Activated T-cell treated with anti-CD3 and anti-CD28 coated beads, Interleukin-2, amount 50 U/mL, for 4 hours (primary cell): ENCODE results near the gene INPP4B. TPM values are rescaled to one million over a fixed set of nuclear protein-coding genes. Genes with fewer than 3 reads are reported as not detected.

Source experiments
- ATAC-seq, 2 donors: fragments of 200-7000 bp; cut with Tn5 transposase; one replicate each; pipeline ENCODE4 v1.10.0; 2021
- DNase-seq: peaks from one replicate; pipeline ENCODE4 v3.0.0-alpha.2; 2020
- H3K27me3 Mint-ChIP-seq: one replicate; pipeline ENCODE4 v1.8.0; 2021; ENCODE audit warnings: low read depth, mixed read lengths
- H3K36me3 Mint-ChIP-seq: one replicate; pipeline ENCODE4 v1.8.0; 2022; ENCODE audit warnings: mixed read lengths; ENCODE audit not compliant: insufficient read depth
- H3K4me1 Mint-ChIP-seq: one replicate; pipeline ENCODE4 v1.8.0; 2021; ENCODE audit warnings: low read depth, mixed read lengths
- H3K4me3 Mint-ChIP-seq: one replicate; pipeline ENCODE4 v1.8.0; 2021; ENCODE audit warnings: mild to moderate bottlenecking, moderate library complexity, mixed read lengths
- H3K9me3 Mint-ChIP-seq: one replicate; pipeline ENCODE4 v1.8.0; 2021; ENCODE audit warnings: mixed read lengths
- total RNA-seq, 3 donors: library from RNA; stranded (reverse); gene quantifications; one replicate each; pipeline ENCODE4 v1.2.1, GENCODE V29; 2021

The INPP4B gene
- total RNA-seq, 3 donors from 2014 or later: 93.2 to 99.0 (median 93.4) TPM

DNA sequence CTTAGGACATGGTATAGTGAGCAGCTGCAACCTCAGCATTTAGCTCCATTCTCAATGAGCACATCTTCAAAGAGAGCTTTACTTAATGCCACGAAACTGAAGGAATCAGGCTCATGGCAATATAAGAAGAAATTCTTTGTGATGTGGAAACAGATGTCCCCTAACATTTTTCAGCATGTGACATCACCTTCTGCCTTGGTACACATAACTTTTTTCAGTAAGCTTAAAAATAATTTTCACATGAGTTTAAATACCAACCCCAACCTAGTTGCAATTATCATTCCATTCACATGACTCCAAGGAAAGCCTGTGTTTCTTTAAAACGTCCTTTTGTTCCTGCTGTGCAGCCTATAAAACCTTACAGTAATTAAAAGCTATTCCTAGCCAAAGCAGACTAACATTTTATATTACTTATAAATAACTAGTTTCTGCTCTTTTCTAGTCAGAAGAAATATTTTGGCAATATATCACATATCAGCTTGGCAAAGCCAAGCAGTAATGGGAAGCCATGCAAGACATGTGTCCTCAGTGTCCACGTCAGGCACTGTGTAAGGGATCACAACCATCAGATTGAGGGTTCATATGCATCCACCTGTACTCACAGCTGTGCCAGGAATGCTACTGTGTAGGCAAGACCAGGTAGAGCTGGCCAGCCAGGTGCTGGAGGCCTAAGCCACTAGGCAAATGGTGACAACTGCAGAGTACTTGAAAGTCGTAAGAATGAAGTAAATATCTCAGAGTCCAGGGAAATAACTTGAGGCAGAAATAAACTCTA is 466.6 kb downstream of the INPP4B start:
- DNase-seq (no peak), ATAC-seq (no peak)
- H3K9me3 Mint-ChIP-seq: no peaks in the 10 kb centered on the region
- peaks cover 75% of the 10 kb centered on the region for H3K4me1 Mint-ChIP-seq
- H3K27me3 Mint-ChIP-seq: no peaks in the 10 kb centered on the region
- H3K36me3 Mint-ChIP-seq: peaks cover 25% of the 10 kb centered on the region
- peak overlapping the region; percentile 13 for H3K4me3 Mint-ChIP-seq

- Mint-ChIP-seq H3K4me1 (peaks cover 73% of the 10 kb centered on the region), H3K4me3 (peak overlapping the region; percentile 66), H3K36me3 (peaks cover 18% of the 10 kb centered on the region), H3K9me3 (no peaks in the 10 kb centered on the region), H3K27me3 (no peaks in the 10 kb centered on the region)
- DNase-seq (no peak), ATAC-seq (peak; percentile 8 to 9)
Observed at GRCh38 chr4:142378179-142378578, 467.9 kb downstream of the INPP4B start.

DNA sequence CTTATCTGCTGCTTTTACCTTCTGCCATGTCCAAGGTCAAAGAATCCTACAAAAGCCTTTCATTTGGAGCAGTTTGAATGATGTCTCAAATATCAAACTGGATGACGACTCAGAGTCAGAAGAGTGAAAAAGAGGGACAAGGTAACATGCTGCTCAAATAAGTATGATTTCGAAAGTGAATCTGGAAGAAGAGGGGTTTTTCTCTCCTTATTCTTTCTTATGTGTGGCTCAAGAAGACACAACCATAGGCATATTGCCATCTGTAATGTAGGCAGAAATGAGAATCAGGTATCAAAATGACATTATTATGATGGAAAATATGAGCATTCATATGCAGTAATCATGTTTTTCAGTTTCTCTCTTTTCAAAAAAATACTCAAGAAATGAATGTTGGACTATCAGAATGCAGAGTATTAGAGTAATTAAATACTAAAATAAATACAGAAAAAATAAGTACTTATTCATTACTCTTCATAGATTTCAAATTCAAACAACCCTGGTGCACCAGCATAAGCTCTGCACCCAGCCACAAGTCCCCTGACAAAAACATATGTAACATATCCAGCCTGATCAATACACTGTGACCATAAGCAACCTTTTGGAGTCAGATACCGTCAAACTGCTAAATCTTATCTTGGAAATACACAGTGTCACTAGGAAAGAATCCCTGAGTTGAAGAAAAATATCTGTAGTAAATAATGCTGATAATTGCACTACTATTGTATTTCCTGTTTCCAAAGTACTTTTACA is 468.6 kb downstream of the INPP4B start:
- Mint-ChIP-seq H3K36me3 (peaks cover 18% of the 10 kb centered on the region), H3K4me1 (peaks cover 75% of the 10 kb centered on the region), H3K27me3 (no peaks in the 10 kb centered on the region), H3K4me3 (peak overlapping the region; percentile 70), H3K9me3 (no peaks in the 10 kb centered on the region)
- DNase-seq (no peak), ATAC-seq (peak; percentile 89 to 91)

DNA sequence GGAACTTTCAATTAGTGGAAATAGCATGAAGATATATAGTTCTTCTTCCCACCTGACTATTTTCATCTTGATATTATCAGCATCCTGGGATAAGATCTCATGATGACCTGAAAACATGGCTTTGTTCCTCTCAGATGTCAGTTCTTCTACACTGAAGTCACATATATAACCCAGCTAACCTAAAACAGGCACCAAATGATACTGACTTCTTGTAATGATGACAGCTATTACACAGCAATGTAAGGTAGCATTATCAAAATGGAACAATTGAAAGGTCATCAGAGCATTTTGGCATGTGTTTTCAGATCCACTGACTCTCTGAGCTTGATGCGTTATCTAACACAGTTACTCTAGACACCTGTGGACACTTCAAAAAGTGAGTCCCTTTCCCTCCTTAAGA is 469.9 kb downstream of the INPP4B start:
- DNase-seq (no peak), ATAC-seq (no peak)
- Mint-ChIP-seq H3K4me1 (peaks cover 86% of the 10 kb centered on the region), H3K4me3 (peak overlapping the region; percentile 70), H3K9me3 (peaks cover under 1% of the 10 kb centered on the region), H3K27me3 (no peaks in the 10 kb centered on the region), H3K36me3 (peaks cover 24% of the 10 kb centered on the region)

- DNase-seq: no peak
- Mint-ChIP-seq H3K4me1 (peaks cover 84% of the 10 kb centered on the region), H3K36me3 (peaks cover 24% of the 10 kb centered on the region), H3K27me3 (no peaks in the 10 kb centered on the region), H3K4me3 (no peak overlapping the region), H3K9me3 (peaks cover 12% of the 10 kb centered on the region)
- ATAC-seq: no peak
Observed at GRCh38 chr4:142373610-142374009, 472.5 kb downstream of the INPP4B start.

- DNase-seq: no peak
- no peak for ATAC-seq
- Mint-ChIP-seq H3K27me3 (no peaks in the 10 kb centered on the region), H3K36me3 (peaks cover 27% of the 10 kb centered on the region), H3K4me3 (peak overlapping the region; percentile 2), H3K9me3 (peaks cover 13% of the 10 kb centered on the region), H3K4me1 (peaks cover 81% of the 10 kb centered on the region)
Observed at GRCh38 chr4:142372530-142373260, 473.4 kb downstream of the INPP4B start.

DNA sequence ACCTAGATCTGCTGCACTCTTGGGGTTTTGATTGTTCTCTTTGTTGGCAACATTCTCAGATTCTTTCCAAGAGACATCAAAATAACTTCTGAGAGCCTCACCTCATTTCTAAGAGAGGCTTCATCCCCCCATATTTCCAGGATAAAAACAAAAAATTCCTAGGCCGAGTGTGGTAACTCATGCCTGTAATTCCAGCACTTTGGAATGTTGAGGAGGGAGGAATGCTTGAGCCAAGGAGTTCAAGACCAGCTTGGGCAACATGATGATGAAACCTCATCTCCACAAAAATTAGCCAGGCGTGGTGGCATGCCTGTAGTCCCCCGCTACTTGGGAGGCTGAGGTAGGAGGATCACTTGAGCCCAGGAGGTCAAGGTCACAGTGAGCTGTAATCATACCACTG is 477.0 kb downstream of the INPP4B start:
- ATAC-seq (no peak), DNase-seq (no peak)
- Mint-ChIP-seq H3K4me1 (peaks cover 83% of the 10 kb centered on the region), H3K27me3 (no peaks in the 10 kb centered on the region), H3K4me3 (peak overlapping the region; percentile 41), H3K36me3 (peaks cover 26% of the 10 kb centered on the region), H3K9me3 (peaks cover 13% of the 10 kb centered on the region)

DNA sequence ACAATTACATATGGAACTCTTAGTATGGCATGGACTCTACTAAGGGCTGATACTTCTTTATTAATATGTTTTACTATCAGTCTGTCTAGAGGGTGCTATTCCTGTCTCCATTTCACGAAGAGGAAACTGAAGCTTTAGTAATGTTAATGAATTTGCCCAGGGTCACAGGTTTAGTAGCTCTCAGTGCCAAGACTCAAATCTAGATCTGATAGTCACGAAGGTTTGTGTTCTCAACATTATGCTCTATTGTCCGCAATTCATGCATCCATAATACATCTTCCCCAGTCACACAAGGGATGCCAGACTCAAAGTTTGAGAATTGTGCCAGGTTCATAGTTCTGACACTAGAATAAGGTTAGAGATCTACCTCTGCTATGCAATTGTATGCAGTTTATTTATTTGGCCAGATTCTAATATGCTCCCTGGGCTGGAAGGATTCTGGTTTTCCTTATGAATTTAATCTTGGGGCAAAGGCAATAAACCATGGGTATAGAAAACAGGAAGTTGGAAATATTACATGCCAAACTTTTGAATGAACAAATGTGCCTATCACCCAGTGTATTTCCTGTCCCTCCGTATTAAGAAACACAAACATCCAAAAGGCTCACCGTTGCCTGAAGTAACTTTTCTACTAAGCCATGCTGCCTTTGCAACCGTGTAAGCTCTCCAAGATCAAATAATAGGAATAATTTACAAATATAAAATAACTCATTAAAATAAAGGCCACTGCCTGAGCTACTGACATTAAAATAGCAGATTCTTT is 478.5 kb downstream of the INPP4B start:
- Mint-ChIP-seq H3K4me3 (peak overlapping the region; percentile 52), H3K36me3 (peaks cover 30% of the 10 kb centered on the region)

GRCh38 chr4:142366769-142367181 is 479.3 kb downstream of the INPP4B start:
- H3K9me3 Mint-ChIP-seq: peaks cover 17% of the 10 kb centered on the region
- ATAC-seq: peak; percentile 41 to 44
- H3K4me3 Mint-ChIP-seq: peak overlapping the region; percentile 6
- peaks cover 31% of the 10 kb centered on the region for H3K36me3 Mint-ChIP-seq
- no peaks in the 10 kb centered on the region for H3K27me3 Mint-ChIP-seq
- peaks cover 81% of the 10 kb centered on the region for H3K4me1 Mint-ChIP-seq
- no peak for DNase-seq

More for the DNA sequence above, 478.5 kb downstream of the INPP4B start:
- no peaks in the 10 kb centered on the region for H3K27me3 Mint-ChIP-seq
- peaks cover 13% of the 10 kb centered on the region for H3K9me3 Mint-ChIP-seq
- H3K4me1 Mint-ChIP-seq: peaks cover 82% of the 10 kb centered on the region
- ATAC-seq (peak in 1 of 2 donors; percentile 27), DNase-seq (no peak)

- ATAC-seq (peak in 1 of 2 donors; percentile 38), DNase-seq (no peak)
- Mint-ChIP-seq H3K9me3 (peaks cover 10% of the 10 kb centered on the region), H3K4me3 (no peak overlapping the region), H3K36me3 (peaks cover 31% of the 10 kb centered on the region), H3K27me3 (no peaks in the 10 kb centered on the region), H3K4me1 (peaks cover 77% of the 10 kb centered on the region)
Observed at GRCh38 chr4:142365391-142365790, 480.7 kb downstream of the INPP4B start.

DNA sequence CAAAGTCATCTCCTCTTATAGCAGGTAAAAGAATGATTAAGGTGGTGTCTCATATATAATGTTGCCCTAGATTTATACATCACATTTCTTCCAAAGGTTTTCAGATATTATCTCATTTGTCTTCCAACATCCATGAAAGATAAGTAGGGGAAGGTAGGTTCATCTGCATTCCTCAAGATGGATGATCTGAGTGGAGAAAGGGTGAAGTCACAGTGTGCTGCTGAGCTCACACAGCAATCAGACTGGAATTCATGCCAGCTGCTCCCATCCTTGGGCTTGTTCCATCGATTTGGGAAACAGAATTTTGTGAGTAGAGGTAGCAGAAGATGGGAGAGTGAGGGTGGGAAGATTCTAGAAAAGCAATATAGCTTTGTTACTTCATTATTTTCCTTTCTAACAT is 482.4 kb downstream of the INPP4B start:
- Mint-ChIP-seq H3K9me3 (peaks cover 7% of the 10 kb centered on the region), H3K4me1 (peaks cover 81% of the 10 kb centered on the region), H3K36me3 (peaks cover 30% of the 10 kb centered on the region), H3K27me3 (no peaks in the 10 kb centered on the region), H3K4me3 (no peak overlapping the region)
- ATAC-seq (no peak), DNase-seq (no peak)

- Mint-ChIP-seq H3K27me3 (no peaks in the 10 kb centered on the region), H3K9me3 (peaks cover 6% of the 10 kb centered on the region), H3K36me3 (peaks cover 27% of the 10 kb centered on the region), H3K4me1 (peaks cover 82% of the 10 kb centered on the region), H3K4me3 (no peak overlapping the region)
- no peak for ATAC-seq
- no peak for DNase-seq
Observed at GRCh38 chr4:142361981-142362380, 484.1 kb downstream of the INPP4B start.

DNA sequence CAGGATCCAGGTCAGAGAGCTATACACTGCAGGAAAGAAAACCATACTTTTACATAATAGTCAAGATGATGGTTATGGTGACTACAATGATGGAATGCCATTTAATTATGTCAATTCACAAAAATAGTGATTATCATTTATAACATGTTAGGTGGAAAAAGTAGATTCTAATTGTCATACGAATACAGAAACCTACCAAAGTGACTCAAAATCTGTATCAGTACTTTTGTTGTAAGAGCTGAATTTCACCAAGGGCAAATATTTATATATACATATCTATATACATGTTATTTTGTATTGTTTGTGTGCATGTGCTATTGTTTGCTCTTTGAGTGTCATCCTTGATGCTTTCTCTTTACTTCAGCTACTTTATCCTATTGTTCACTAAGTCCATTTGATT is 485.4 kb downstream of the INPP4B start:
- Mint-ChIP-seq H3K4me3 (no peak overlapping the region), H3K9me3 (peaks cover 6% of the 10 kb centered on the region), H3K4me1 (peaks cover 83% of the 10 kb centered on the region), H3K36me3 (peaks cover 24% of the 10 kb centered on the region), H3K27me3 (no peaks in the 10 kb centered on the region)
- ATAC-seq (peak; percentile 29 to 49), DNase-seq (no peak)

GRCh38 chr4:142358656-142359055 is 487.4 kb downstream of the INPP4B start:
- no peak for DNase-seq
- Mint-ChIP-seq H3K36me3 (peaks cover 25% of the 10 kb centered on the region), H3K4me3 (no peak overlapping the region), H3K4me1 (peaks cover 85% of the 10 kb centered on the region), H3K27me3 (no peaks in the 10 kb centered on the region), H3K9me3 (peaks cover 6% of the 10 kb centered on the region)
- ATAC-seq: no peak
